ENCODE data around the gene CLK2.

GRCh38 chr1:155307247-155307740 is 34.0 kb upstream of the CLK2 start:
- TF ChIP-seq, protein P1, sequence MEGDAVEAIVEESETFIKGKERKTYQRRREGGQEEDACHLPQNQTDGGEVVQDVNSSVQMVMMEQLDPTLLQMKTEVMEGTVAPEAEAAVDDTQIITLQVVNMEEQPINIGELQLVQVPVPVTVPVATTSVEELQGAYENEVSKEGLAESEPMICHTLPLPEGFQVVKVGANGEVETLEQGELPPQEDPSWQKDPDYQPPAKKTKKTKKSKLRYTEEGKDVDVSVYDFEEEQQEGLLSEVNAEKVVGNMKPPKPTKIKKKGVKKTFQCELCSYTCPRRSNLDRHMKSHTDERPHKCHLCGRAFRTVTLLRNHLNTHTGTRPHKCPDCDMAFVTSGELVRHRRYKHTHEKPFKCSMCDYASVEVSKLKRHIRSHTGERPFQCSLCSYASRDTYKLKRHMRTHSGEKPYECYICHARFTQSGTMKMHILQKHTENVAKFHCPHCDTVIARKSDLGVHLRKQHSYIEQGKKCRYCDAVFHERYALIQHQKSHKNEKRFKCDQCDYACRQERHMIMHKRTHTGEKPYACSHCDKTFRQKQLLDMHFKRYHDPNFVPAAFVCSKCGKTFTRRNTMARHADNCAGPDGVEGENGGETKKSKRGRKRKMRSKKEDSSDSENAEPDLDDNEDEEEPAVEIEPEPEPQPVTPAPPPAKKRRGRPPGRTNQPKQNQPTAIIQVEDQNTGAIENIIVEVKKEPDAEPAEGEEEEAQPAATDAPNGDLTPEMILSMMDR (conservative IDR thresholded peaks at IDR 0.05 in 1 of 2, IDR thresholded peaks at IDR 0.05 in 1 of 2; ENCODE audit: extremely low read depth in 1 of 2, insufficient read depth in 1 of 2, low read depth in 1 of 2, low read length in 2 of 2): peak in 1 of 2 donors; percentile 27
- no peak for TF ChIP-seq EZH2 (IDR thresholded peaks at IDR 0.05; ENCODE audit: borderline replicate concordance, low read length)

All from mammary epithelial cell (primary cell).